Thymus (tissue), 11 donors: ENCODE data around the gene ALKBH4. TPM values are rescaled to one million over a fixed set of nuclear protein-coding genes. Genes with fewer than 3 reads are reported as not detected.
"Not testable (repeated sequence)": the region's sequence is repeated elsewhere in the genome, so short reads cannot be mapped to it uniquely, and the experiment has no call there.

Experiments used
- DNase-seq, 9 donors: peaks; one replicate each; pipeline ENCODE4 v3.0.0-alpha.2; 2013; ENCODE audit warnings: low spot score in 9 of 9, low read depth in 6 of 9, missing footprints in 1 of 9
- H3K27ac ChIP-seq, 2 donors: one replicate each; pipeline ENCODE4 v1.5.1; 2013; ENCODE audit warnings: control low read depth in 1 of 2, low read depth in 1 of 2, low read length in 1 of 2, mild to moderate bottlenecking in 1 of 2, moderate library complexity in 1 of 2
- H3K27me3 ChIP-seq, 2 donors: one replicate each; pipeline ENCODE4 v1.5.1; 2013; ENCODE audit warnings: low read length in 1 of 2; ENCODE audit not compliant: control insufficient read depth in 2 of 2, insufficient read depth in 1 of 2
- H3K36me3 ChIP-seq, 2 donors: one replicate each; pipeline ENCODE4 v1.5.1; 2013; ENCODE audit warnings: low read length in 1 of 2, mild to moderate bottlenecking in 1 of 2, moderate library complexity in 1 of 2; ENCODE audit not compliant: control insufficient read depth in 2 of 2, insufficient read depth in 2 of 2
- H3K4me1 ChIP-seq, 2 donors: one replicate each; pipeline ENCODE4 v1.5.1; 2013; ENCODE audit warnings: low read length in 2 of 2; ENCODE audit not compliant: control insufficient read depth in 2 of 2, insufficient read depth in 2 of 2
- H3K4me3 ChIP-seq, 2 donors: one replicate each; pipeline ENCODE4 v1.5.1; 2013; ENCODE audit warnings: low read length in 2 of 2, control low read depth in 1 of 2, mild to moderate bottlenecking in 1 of 2
- H3K9me3 ChIP-seq, 2 donors: one replicate each; pipeline ENCODE4 v1.5.1; 2013; ENCODE audit warnings: low read length in 1 of 2, mild to moderate bottlenecking in 1 of 2; ENCODE audit not compliant: control insufficient read depth in 2 of 2, insufficient read depth in 1 of 2
- WGBS: extraction: QIAGEN DNeasy Blood & Tissue Kit; methylation state at CpG from one replicate; pipeline ENCODE4 v1.1.7; 2013; 5-methylcytosine and 5-hydroxymethylcytosine counted together
- polyA plus RNA-seq: library from polyadenylated mRNA; stranded (reverse); fragments of 200-250 nt; gene quantifications from one replicate; pipeline ENCODE4 v1.2.3, GENCODE V29; 2013
- total RNA-seq: library from RNA; stranded (reverse); fragments of 120-200 nt; gene quantifications from one replicate; pipeline ENCODE4 v1.2.4, GENCODE V29; 2013
- donor health status: healthy.

Gene ALKBH4
- total and polyA plus RNA-seq, 2 donors = 10.0 to 11.4 TPM

- H3K27me3 ChIP-seq, H3K4me1 ChIP-seq, H3K36me3 ChIP-seq, H3K27ac ChIP-seq, DNase-seq, H3K4me3 ChIP-seq, H3K9me3 ChIP-seq: not testable (repeated sequence)
- WGBS = 98% methylated on average over 11 of the region's 16 CpGs
Observed at GRCh38 chr7:102498321-102498720, 33.7 kb upstream of the ALKBH4 start.

GRCh38 chr7:102497308-102497707 is 32.6 kb upstream of the ALKBH4 start:
- not testable (repeated sequence) for H3K36me3 ChIP-seq, H3K27me3 ChIP-seq, H3K27ac ChIP-seq, H3K4me1 ChIP-seq, H3K9me3 ChIP-seq, H3K4me3 ChIP-seq, DNase-seq
- WGBS = 97% methylated on average over 1 of the region's 5 CpGs

- H3K4me1 ChIP-seq, DNase-seq, H3K4me3 ChIP-seq, H3K27me3 ChIP-seq, H3K36me3 ChIP-seq, H3K27ac ChIP-seq, H3K9me3 ChIP-seq: not testable (repeated sequence)
- 70% methylated on average over 3 of the region's 10 CpGs for WGBS
Observed at GRCh38 chr7:102496861-102497260, 32.2 kb upstream of the ALKBH4 start.

- not testable (repeated sequence) for H3K27me3 ChIP-seq
Observed at GRCh38 chr7:102494473-102495149, 29.9 kb upstream of the ALKBH4 start.

GRCh38 chr7:102494026-102494425 is 29.4 kb upstream of the ALKBH4 start:
- not testable (repeated sequence) for H3K36me3 ChIP-seq, H3K27ac ChIP-seq, H3K9me3 ChIP-seq, H3K27me3 ChIP-seq, H3K4me1 ChIP-seq, DNase-seq
- WGBS = 11% methylated on average over 8 of the region's 15 CpGs
- peak overlapping the region; percentile 29 to 30 for H3K4me3 ChIP-seq

More at GRCh38 chr7:102494473-102495149, 29.9 kb upstream of the ALKBH4 start:
- DNase-seq, H3K36me3 ChIP-seq, H3K9me3 ChIP-seq, H3K27ac ChIP-seq, H3K4me3 ChIP-seq, H3K4me1 ChIP-seq: not testable (repeated sequence)
- WGBS = no CpG with 5 or more reads among the region's 67 CpGs

- not testable (repeated sequence) for H3K27me3 ChIP-seq, H3K36me3 ChIP-seq, H3K4me3 ChIP-seq, H3K27ac ChIP-seq, H3K4me1 ChIP-seq, H3K9me3 ChIP-seq, DNase-seq
- no CpG with 5 or more reads among the region's 33 CpGs for WGBS
Observed at GRCh38 chr7:102493220-102493935, 28.7 kb upstream of the ALKBH4 start.

GRCh38 chr7:102490529-102491075 is 25.9 kb upstream of the ALKBH4 start:
- H3K4me3 ChIP-seq, H3K36me3 ChIP-seq, H3K27ac ChIP-seq, DNase-seq, H3K4me1 ChIP-seq, H3K9me3 ChIP-seq, H3K27me3 ChIP-seq: not testable (repeated sequence)
- WGBS = 93% methylated on average over 3 of the region's 12 CpGs

GRCh38 chr7:102484317-102484716 is 19.7 kb upstream of the ALKBH4 start:
- not testable (repeated sequence) for H3K4me3 ChIP-seq, H3K36me3 ChIP-seq, H3K27me3 ChIP-seq, H3K4me1 ChIP-seq, H3K27ac ChIP-seq, DNase-seq, H3K9me3 ChIP-seq
- WGBS = no CpG with 5 or more reads among the region's 5 CpGs

- H3K36me3 ChIP-seq, DNase-seq, H3K9me3 ChIP-seq, H3K4me1 ChIP-seq, H3K27me3 ChIP-seq, H3K4me3 ChIP-seq, H3K27ac ChIP-seq: not testable (repeated sequence)
- no CpG with 5 or more reads among the region's 10 CpGs for WGBS
Observed at GRCh38 chr7:102481962-102482361, 17.3 kb upstream of the ALKBH4 start.
